ENCODE data around the gene CABLES1.

- no peak for TF ChIP-seq EZH2 (IDR thresholded peaks at IDR 0.05; ENCODE audit: insufficient read depth, poor library complexity, severe bottlenecking)
- TF ChIP-seq EZH2phosphoT487 (IDR thresholded peaks at IDR 0.05; ENCODE audit: insufficient read depth, low read depth), result no peak
These were observed 91.1 kb downstream of the CABLES1 start for GRCh38 chr18:23226391-23226790.

Data from GM23248 (cell line).